H1 (cell line): ENCODE data around the gene SLFNL1.

Experiments used
- CTCF ChIP-seq, 3 experiments: IDR thresholded peaks; 1 replicate in 2 of 3; 2 replicates in 1 of 3; pipeline versions ENCODE4 v1.5.1 to v1.6.1; 2011; ENCODE audit warnings: low read length in 3 of 3, mild to moderate bottlenecking in 3 of 3, inconsistent platforms in 2 of 3, low read depth in 1 of 3, moderate library complexity in 1 of 3; ENCODE audit not compliant: insufficient read depth in 1 of 3; ENCODE audit errors: control extremely low read depth in 1 of 3
- TAF1 ChIP-seq: IDR thresholded peaks from 2 replicates; pipeline ENCODE4 v1.6.1; 2011; ENCODE audit warnings: mild to moderate bottlenecking, low read depth, low read length
- YY1 ChIP-seq: IDR thresholded peaks from 2 replicates; pipeline ENCODE4 v1.6.1; 2011; ENCODE audit warnings: low read depth, mild to moderate bottlenecking, low read length

DNA sequence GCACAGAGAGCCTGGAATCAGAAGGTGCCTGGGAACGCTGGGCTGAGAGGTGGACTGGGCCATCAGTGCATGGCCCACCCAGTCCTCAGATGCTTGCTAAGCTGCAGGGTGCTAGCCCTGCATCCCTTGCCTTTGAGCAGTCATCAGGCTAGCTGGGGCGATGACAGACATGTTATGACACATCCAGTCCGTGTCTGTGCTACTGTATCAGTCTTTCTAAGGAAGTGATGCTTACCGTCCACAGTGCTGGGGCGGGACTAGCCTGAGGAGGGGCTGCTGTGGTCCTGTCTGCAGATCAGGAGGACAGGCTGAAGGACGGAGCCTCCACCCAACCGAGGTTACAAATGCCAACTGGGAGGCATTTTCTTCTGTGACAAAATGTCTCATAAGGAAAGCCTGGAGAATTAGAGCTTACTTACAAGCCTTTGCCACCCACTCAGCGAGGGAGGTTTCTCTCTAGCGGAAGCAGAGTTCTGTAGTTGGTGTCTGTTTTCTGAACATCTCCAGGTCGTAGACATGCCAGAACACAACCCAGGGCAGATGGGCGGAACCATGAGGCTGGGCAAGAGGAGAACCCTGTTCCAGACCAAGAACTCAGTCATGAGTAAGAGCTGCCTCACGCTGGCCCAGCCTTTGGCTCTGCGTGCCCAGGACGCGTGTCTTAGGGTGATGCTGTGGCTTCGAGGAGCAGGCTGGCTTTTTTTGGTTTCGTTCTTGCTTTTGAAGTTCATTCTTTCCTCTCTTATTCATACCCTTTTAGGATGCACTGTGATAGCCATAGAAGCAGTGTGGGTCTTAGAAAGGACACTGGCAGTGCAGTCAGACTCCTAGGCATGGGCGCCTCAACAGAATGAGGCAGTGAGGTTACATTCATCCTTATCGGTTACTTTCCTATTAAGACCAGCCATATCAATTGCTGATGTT lies 14.3 kb downstream of the SLFNL1 start:
- TF ChIP-seq CTCF (IDR thresholded peaks at IDR 0.05; ENCODE audit: control extremely low read depth in 1 of 3, insufficient read depth in 1 of 3, low read depth in 1 of 3, low read length in 3 of 3), result no peak
- no peak for TF ChIP-seq TAF1
- no peak for TF ChIP-seq YY1
